HG03135 (cell line): ENCODE data around the gene RNF8.
"Not testable (repeated sequence)": the region's sequence is repeated elsewhere in the genome, so short reads cannot be mapped to it uniquely, and the experiment has no call there.

Experiments used
- ATAC-seq: cut with Tn5 transposase; IDR thresholded peaks from one replicate; pipeline ENCODE4 v1.9.1; 2021; ENCODE audit warnings: mild to moderate bottlenecking, moderate library complexity; ENCODE audit not compliant: unreplicated experiment

The RNF8 gene

DNA sequence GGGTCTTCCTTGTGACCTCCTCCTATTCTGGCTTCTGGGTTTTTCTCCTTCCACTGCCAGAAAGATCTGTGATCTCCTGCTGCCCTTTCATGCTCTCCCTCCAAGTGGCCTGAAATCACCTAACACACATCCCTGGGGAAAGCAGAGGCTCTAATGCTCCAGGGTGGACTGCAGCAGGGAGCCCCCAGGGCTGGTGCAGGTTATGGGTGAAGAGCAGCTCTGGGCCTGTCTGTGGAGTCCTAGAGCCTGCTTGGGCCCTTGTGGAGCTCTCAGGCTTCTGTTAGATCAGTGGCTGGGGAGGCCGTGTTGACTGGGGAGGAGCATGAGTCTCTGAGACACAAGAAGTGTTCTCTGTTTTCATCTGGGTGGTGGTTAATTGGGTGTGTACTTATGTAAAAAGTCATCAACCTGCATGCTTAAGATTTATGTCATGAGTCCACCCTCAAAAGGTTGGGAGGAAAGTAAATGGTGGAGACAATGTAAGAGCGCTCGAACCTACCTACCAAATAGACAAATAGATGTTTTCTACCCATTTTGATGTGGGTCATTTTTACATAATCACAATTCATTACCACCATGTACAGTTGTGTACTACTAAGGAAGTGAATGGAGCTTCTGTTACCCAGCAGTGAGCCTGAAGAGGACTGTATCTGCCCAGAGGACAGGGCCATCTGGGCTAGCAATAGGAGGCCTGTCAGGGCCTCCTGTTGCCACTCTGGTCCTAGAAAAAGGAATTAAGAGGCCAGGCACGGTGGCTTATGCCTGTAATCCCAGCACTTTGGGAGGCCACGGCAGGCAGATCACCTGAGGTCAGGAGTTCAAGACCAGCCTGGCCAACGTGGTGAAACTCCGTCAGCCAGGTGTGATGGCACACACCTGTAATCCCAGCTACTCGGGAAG, 32.0 kb upstream of the RNF8 start:
- ATAC-seq, result no peak

DNA sequence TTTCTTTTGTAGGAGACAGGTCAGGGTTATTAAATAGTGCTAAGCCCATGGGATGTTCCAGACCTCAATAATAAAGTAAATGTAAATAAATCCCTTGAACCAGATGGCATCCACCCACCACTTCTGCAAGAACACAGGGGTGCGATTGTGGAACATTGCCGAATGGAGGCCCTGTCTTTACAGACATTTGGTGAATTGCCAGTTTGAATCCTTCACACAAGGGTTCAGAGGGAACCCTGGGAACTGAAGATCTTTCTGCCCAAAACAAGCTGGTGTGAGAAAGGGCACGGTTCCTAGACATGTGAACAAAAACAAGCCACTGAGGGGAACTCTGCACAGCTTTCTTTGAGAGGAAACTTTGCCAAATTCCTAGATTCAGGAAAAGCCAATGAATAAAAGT, 30.2 kb upstream of the RNF8 start:
- ATAC-seq, result no peak

DNA sequence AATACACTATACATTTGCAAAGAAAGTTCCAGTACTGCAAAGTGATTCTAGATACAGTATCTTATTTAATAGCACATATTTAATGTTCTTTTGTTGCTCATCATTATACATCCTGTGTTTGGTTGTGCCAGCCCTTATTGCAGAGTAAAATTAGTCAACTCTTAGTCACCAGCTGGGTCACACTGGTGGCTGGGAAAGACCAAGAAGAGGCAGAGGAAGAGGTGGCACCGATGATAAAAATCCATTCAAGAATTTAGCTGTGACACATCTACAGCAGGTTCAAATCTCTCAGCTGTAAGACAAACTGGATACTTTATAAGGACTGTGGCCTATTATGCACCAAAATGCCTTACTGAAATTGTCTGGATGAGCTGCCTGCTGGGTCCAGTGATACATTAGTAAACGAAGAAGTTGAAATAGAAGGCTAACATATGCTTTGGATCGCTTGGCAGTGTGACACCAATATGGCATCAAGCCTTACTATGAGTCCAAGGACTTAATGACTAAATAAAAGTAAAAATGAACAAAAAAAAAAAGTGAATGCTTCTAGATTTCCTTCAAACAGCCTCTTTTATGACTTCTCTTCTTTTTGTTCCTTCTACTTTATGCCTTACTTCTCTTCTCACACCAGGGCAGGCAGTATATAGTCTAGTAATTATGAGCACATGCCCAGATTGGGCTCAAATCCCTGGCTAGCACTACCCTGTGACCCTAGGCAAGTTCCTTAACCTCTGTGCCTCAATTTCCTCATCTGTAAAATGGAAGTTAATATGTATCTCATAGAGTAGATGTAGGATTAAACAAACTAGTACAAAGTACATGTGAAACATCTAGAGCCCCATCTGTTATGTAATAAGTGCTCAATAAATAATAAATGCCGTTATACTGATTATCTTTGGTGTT, 29.4 kb upstream of the RNF8 start:
- ATAC-seq, result no peak

DNA sequence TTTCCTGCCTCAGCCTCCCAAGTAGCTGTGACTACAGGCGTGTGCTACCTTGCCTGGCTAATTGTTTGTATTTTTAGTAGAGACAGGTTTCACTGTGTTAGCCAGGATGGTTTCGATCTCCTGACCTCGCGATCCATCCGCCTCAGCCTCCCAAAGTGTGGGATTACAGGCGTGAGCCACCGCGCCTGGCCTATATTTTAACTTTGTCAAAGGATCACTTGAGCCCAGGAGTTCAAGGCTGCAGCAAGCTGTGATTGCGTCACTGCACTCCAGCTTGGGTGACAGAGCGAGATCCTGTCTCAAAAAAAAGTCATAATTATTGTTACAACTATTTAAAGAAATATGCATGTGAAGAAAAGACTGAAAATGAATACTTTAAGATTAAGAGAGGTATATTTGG, 23.4 kb upstream of the RNF8 start:
- ATAC-seq, result not testable (repeated sequence)

DNA sequence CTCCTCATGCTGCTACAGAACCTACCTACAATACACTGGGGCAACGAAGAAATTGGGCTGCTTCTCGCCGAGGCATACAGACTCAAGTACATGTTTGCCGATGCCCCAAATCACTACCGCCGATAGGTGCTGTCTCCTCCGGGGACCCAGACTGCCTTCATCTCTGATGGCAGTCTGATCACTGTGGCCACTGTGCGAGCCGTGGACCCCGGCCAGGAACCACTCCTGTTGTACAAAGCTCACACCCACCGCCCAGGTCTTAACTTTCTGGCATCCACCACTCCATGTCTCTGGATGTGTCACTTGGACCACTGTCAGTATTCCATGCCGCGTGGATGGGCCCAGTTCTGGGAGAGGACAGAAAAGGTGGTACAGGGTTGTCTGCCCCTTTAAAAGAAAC, 22.7 kb upstream of the RNF8 start:
- ATAC-seq, result no peak

DNA sequence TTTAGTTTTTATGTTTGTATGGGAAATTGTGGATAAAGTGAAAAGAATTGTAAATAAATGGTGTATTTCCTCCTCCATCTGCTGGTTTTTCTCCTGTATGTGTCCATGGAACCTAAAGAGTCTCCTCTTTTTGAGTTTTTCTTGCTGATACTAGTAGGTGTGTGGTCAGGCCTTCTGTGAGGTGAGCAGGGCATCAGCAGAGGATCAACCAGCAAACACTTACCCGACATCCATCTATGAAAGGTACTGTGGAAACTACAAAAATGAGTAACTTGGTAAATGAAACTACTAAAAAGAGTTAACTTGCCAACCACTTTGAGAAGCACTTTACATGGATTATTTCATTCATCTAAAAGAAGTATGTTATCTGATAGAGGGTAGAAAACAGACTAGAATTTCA, 20.9 kb upstream of the RNF8 start:
- ATAC-seq, result no peak

DNA sequence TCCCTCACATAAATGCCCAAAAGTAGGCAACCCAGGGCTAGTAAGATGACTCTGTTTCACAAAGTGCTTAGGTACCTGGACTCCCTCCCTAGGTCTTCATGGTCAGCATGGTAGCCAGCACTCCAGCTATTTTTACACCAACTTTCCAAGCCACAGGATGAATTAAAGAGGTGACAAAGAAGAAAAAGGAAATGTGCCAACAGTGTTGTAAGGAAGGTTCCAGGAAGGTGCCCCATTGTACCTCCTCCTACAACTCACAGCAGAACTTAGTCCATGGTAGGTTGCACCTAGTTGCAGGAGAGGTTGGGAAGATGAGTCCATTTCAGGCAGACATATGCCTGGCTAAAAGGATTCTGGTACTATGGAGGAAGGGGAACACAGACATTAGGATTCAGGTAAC, 19.7 kb upstream of the RNF8 start:
- no peak for ATAC-seq

DNA sequence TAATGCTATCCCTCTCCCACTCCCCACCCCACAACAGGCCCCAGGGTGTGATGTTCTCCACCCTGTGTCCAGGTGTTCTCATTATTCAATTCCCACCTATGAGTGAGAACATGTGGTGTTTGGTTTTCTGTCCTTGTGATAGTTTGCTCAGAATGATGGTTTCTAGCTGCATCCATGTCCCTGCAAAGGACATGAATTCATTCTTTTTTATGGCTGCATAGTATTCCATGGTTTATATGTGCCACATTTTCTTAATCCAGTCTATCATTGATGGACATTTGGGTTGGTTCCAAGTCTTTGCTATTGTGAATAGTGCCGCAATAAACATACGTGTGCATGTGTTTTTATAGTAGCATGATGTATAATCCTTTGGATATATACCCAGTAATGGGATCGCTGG, 15.5 kb upstream of the RNF8 start:
- ATAC-seq, result not testable (repeated sequence)

DNA sequence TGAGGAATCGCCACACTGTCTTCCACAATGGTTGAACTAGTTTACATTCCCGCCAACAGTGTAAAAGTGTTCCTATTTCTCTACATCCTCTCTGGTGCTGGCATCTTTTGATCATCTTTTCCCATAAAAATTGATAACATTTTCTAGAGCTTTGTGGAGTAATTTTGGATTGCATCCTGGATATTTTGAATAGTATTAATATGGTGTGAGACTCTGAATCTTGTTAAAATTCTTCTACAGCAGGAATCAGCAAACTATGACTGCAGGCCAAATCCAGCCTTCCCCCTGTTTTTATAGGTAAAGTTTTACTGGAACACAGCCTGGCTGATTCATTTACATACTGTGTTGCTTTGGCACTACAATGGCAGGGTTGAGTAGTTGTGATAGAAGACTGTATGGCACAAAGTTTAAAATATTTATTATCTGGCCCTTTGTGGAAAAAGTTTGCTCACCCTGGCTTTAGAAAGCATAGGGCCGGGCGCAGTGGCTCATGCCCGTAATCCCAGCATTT, 15.0 kb upstream of the RNF8 start:
- ATAC-seq, result no peak

DNA sequence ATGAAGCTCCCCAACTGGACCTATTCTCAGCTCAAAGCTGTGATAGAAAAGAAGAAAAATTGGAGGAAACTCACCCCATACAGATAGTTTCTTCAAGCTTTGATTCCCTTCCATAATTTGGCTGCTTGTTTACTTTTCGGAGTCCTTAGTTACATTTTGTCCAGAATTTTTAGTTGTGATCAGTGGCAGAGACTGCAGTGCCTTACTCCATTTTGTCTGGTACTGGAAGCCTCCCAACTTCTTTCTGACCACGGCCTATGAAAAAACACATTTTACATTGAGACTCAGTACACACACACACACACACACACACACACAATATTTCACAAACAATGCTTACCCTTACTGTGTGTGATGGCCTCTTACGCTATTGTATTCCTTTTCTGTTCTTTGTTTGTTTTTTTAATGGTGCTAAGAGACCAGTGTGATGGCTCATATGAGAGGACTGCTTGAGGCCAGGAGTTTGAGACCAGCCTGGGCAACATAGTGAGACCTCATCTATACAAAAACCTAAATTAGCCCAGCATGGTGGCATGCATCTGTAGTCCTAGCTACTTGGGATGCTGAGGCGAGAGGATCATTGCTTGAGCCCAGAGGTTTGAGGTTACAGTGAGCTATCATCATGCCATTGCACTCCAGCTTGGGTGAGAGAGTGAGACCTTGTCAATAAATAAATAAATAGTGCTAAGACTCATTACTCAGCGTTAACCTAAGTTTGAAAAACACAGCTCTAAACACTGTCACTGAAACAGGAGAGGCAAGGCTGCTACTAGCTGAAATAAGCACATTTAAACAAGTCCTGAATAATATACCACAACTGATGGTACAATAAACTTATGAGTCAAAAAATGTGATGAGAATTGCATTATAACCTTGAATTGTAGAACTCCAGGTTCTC, 13.8 kb upstream of the RNF8 start:
- ATAC-seq, result no peak

DNA sequence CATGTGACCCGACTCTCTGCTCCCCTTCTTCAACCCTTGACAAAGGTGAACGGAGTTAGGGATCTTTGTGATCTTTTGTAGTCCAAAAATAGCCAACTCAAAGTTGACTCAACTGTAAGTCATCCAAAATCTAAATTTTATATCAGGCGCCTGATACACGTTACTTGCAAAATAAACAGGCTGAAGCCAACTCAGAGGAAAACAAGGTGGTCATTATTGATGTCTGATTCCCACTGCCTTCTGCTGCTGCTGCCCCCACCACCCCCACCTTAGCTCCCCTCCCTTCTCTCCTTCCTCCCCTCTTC, 13.2 kb upstream of the RNF8 start:
- ATAC-seq, result no peak

DNA sequence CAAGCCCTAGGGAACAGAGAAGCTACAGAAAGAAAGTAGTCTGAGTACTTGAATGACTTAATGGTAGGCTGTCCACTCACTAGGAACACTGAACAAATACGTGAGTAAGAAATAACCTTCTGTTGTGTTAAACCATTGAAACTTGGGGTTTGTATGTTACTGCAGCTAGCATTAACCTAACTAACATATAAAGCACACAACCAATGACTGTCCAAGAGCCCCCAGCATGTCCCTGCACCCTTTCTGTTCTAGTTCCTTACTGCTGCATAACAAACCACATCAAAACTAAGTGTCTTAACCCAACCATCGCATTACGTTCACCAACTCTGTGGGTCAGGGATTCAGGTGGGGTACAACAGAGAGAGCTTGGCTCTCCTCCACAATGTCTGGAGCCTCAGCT, 10.5 kb upstream of the RNF8 start:
- ATAC-seq, result no peak

DNA sequence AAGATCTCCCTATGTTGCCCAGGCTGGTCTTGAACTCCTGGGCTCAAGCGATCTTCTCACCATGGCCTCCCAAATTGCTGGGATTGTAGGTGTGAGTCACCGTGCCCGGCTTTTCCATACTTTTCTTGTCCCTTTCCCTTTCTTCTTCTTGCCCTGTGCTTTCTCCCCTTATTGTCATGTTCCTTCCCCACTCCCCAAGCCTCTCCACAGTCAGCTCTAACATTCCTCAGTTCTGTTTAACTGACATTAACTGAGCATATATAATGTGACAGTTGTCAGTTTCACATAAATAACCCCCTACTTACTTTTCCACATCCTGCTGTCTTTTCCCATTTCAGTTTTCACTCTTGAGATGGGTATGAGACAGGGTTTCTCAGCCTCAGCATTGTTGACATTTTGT, 9.5 kb upstream of the RNF8 start:
- no peak for ATAC-seq

DNA sequence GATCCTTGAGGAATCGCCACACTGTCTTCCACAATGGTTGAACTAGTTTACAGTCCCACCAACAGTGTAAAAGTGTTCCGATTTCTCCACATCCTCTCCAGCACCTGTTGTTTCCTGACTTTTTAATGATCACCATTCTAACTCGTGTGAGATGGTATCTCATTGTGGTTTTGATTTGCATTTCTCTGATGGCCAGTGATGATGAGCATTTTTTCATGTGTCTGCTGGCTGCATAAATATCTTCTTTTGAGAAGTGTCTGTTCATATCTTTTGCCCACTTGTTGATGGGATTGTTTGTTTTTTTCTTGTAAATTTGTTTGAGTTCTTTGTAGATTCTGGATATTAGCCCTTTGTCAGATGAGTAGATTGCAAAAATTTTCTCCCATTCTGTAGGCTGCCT, 8.0 kb upstream of the RNF8 start:
- ATAC-seq, result not testable (repeated sequence)

DNA sequence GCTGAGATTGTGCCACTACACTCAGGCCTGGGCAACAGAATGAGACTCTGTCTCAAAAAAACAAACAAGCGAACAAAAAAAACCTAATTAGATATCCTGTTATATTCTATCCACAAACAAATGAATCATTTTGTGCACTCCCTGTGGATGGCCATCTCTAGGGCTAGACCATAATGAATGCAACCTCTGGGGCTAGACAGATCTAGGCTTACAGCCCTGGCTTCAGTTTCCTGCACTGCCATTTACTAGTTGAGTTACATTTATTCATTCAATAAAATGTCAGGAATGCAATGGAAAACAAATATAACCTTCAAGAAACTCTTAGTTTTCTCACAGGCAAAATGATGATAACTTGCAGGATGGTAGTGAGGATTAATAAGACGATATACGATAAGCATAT, 6.6 kb upstream of the RNF8 start:
- ATAC-seq, result no peak

DNA sequence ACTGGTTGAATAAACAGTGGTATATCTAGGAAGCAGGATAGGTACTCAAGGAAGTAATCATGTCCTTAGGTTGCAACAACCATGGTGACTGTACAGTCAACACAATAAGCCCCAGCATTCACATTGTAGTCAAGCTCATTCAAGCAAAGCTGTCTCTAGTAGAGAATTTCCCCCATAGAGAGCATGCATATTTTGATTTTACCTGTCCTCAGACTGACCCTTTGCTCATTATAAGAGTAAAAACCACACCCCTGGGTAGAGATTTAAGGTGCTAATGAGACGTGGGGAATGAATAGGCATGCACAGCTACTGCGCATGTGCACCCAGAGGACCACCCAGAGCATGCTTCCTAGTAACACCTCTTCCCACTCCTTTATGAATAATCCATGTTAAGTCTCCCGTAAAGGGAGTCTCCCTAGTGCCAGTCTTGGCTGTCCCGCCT, 6.1 kb upstream of the RNF8 start:
- ATAC-seq, result no peak

DNA sequence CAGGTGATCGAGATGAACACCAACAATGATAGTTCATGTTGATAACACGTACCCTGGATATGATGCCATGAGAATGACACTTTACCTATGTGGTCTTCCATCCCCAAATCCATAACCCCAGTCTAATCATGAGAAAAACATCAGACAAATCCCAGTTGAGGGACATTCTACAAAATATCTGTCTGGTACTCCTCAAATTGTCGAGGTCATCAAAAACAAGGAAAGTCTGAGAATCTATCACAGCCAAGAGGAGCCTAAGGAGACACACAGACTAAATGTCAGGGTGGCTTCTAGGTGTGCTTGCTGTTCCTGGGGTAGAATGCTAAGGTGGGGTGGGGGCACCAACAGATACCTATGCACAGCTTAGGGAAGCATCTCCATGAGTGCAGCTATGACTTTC, 2.8 kb upstream of the RNF8 start:
- no peak for ATAC-seq

DNA sequence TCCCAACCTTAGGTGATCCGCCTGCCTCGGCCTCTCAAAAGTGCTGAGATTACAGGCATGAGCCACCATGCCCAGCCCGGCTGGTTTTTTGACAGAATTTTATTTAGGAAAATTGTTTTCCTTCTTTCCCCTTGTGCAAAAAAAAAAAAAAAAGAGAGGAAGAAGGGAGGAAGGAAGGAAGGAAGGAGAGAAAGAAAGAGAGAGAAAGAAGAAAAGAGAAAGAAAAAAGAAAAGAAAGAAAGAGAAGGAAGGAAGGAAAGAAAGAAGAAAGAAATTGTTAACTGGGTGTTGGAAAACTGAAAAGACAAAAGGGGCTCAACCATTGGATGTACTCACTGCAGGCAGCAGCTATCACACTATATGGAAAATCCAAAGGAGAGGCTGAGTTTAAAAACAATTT, 1.4 kb upstream of the RNF8 start:
- ATAC-seq, result no peak

DNA sequence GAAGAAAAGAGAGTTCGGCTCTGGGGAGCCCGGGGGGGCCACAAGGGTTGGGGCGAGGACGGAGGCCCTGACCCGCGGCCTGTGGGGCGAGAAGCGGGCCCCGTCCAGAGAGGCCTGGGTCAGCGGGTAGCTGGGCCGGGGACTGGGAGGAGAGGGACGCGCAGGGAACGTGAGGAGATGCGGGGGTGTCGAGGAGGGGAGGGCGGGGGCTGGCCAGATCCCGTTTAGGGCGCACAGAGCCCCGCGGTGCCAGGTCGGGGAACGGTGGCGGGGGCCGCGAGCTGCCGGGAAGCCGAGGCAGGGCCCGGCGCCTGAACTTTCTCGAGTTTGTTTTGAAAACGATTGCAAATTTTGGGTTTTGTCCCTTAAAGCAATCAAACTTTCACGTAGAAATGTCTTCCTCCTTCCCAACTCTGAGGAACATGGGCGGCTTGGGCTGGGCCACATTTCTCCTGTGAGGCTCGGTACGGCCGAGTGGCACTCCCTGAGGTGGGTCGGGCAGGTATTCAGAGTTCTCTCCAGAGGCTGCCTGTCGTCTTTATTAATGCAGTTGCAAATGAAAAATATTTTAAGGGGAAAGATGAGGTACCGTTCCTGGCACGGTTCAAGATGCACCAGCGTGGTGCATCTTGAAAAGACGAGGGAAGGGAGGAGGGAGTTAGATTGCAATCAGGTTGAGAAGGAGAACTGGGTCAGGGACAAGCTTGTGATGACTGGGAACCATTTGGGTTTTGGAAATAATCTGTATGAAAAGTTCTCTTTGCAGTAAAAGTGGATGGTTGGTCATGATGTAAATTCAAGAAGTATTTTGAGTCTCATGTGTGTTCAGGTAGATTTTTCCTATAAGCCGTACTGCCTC, 972 bp downstream of the RNF8 start:
- no peak for ATAC-seq

DNA sequence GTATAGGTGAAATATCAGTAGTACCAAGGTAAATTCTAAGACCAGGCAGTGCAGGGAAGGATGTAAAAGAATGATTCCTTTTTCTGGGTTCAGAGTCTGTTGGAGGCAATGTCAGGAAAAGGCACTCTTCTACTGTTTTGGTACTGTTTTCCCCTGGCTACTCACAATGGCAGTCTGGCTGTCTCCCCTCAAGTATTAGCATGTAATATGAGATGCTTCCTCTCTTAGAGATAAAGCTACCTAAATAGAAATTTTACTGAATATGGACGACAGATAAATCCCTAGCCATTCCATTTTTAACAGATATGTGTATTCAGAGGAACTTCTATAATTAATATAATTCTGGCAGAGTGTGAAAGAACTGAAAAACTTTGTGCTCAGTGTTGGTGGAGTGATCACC, 3.5 kb downstream of the RNF8 start:
- no peak for ATAC-seq
